ACC112 (cell line): Measurements from ENCODE around the gene GPSM1.

Source experiments
- H2AFZ ChIP-seq: fragments of 200-600 bp; sonication (generic); one replicate; pipeline ENCODE4 v1.6.0; 2017; ENCODE audit warnings: antibody characterized with exemption, low read length; ENCODE audit not compliant: unreplicated experiment
- H3K27ac ChIP-seq: fragments of 200-600 bp; sonication (generic); 2 replicates; pipeline ENCODE4 v1.5.1; 2014; ENCODE audit warnings: low read depth, mild to moderate bottlenecking, antibody characterized with exemption, low read length, moderate library complexity
- H3K27me3 ChIP-seq: fragments of 200-600 bp; sonication (generic); 2 replicates; pipeline ENCODE4 v1.6.1; 2014; ENCODE audit warnings: mild to moderate bottlenecking, antibody characterized with exemption, low read length, moderate library complexity, mixed read lengths; ENCODE audit not compliant: insufficient read depth
- H3K36me3 ChIP-seq: fragments of 200-600 bp; sonication (generic); 2 replicates; pipeline ENCODE4 v1.6.1; 2016; ENCODE audit warnings: mild to moderate bottlenecking, antibody characterized with exemption, low read length, moderate library complexity, mixed read lengths; ENCODE audit not compliant: insufficient read depth
- H3K4me1 ChIP-seq: fragments of 200-600 bp; sonication (generic); one replicate; pipeline ENCODE4 v1.6.1; 2016; ENCODE audit warnings: low read length, mixed read lengths; ENCODE audit not compliant: insufficient read depth, unreplicated experiment, control insufficient read depth
- H3K4me3 ChIP-seq: fragments of 200-600 bp; sonication (generic); 2 replicates; pipeline ENCODE4 v1.5.1; 2014; ENCODE audit warnings: mild to moderate bottlenecking, low read depth, low read length
- H3K79me2 ChIP-seq: fragments of 200-600 bp; sonication (generic); one replicate; pipeline ENCODE4 v1.6.0; 2016; ENCODE audit warnings: low read length; ENCODE audit not compliant: control insufficient read depth, unreplicated experiment, insufficient read depth

The GPSM1 gene

DNA sequence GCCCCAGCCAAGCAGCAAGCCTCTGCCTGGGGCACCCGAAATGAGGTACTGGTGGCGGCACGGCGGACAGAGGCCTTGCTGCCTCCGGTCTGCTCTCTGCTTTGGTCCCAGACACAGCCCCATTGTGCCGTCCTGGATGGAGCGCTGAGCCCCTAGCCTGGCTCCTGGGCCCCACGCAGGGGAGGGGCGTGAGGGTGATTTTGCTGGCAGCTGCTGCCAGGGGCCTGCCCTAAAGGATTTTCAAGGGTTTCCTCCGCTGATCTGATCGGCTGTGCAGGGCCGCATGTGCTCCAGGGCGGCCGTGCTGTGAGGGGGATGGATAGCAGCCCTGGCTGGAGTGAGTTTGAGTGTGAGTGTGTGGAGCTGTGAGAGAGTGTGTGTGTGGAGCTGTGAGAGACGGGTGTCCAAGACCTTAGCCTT lies 1.3 kb downstream of the GPSM1 start:
- Histone ChIP-seq H3K27ac (0 out of 2 replicates have a peak overlapping the region, but pooled peaks have one; percentile 1), H2AFZ (no peak overlapping the region), H3K4me1 (peaks cover 27% of the 10 kb centered on the region), H3K79me2 (peaks cover 46% of the 10 kb centered on the region), H3K4me3 (peak overlapping the region; percentile 97), H3K36me3 (no peaks in the 10 kb centered on the region), H3K27me3 (no peaks in the 10 kb centered on the region)

DNA sequence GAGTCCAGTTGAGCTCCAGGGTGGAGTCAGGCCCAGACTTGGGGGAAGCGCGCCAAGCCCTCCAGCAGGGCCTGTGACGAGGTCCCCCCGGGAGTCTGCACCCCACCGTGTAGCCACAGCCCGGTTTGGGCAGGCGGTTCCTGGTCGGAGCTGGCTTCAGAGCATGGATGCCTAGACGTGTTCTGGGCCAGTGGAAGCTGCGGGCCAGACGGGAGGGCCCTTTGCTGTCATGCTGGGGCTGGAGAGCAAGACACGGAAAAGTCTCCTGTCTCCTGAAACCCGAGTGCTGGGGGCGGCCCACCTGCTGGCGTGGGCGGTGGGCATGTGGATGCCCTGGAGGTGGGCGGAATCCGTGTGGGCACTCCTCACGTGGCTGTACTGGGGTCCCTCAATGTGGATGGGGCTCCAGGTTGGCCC lies 1.9 kb downstream of the GPSM1 start:
- no peak overlapping the region for H2AFZ ChIP-seq
- H3K27ac ChIP-seq = 0 out of 2 replicates have a peak overlapping the region, but pooled peaks have one; percentile 1
- peak overlapping the region; percentile 97 for H3K4me3 ChIP-seq
- peaks cover 46% of the 10 kb centered on the region for H3K79me2 ChIP-seq
- H3K27me3 ChIP-seq = no peaks in the 10 kb centered on the region
- H3K36me3 ChIP-seq = no peaks in the 10 kb centered on the region
- peaks cover 27% of the 10 kb centered on the region for H3K4me1 ChIP-seq

DNA sequence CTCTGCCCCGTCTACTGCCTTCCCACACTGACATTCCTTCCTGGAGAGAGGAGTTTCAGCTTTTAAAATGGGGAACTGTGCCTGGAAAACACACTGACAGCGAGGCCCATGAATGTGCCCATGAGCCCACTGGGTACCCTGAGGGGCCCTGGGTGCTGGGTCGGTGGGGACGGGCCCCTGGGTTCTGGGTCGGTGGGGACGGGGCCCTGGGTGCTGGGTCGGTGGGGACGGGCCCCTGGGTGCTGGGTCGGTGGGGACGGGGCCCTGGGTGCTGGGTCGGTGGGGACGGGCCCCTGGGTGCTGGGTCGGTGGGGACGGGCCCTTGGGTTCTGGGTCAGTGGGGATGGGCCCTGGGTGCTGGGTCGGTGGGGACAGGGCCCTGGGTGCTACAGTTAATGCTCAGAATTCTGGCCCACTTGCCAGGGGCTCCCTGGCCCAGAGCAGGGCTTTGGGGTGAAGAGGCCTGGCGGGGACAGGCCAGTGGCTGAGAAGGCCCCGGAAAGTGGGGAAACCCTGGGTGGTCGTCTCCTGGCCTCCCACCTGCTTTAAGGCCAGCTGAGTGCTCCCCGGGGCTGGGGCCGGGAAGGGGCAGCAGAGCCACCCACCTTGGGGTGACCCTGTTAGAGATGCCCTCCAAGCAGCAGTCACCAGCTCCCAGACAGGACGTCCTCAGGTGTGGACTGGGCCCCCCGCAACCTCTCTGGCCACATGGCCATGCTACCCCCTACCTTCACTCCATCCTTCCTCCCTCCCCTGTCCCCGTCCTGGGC lies 2.5 kb downstream of the GPSM1 start:
- H3K36me3 ChIP-seq = no peaks in the 10 kb centered on the region
- H3K4me3 ChIP-seq = peak overlapping the region; percentile 97
- no peaks in the 10 kb centered on the region for H3K27me3 ChIP-seq
- no peak overlapping the region for H3K27ac ChIP-seq
- peaks cover 27% of the 10 kb centered on the region for H3K4me1 ChIP-seq
- no peak overlapping the region for H2AFZ ChIP-seq
- peaks cover 46% of the 10 kb centered on the region for H3K79me2 ChIP-seq

DNA sequence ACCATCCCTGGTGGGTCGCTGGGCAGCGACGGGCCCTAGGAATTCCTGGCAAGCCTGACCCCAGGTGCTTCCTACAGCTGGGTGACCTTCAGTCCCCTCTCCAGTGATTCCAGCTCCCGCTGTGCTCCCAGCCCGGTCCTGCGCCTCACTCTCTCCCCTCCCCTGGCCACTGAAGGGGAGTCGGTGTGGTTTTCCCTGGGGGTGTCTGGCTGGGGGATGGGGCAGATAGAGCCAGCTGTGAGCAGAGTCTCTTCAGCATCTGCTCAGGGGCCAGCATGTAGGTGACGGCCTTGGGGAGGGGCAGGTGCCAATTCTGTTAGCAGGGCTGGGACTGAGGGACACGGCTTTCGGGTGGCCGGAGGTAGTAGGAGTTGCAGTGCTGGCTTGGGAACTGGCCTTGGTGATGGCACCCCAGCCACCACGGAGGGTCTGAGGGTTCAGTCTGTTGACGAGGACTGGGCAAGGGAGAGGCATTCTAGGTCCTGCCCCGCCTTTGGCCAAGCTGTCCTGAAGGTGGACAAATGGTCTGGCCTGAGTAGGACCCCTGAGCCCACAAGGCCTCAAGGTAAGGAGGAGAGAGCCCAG lies 3.2 kb downstream of the GPSM1 start:
- H3K27me3 ChIP-seq = no peaks in the 10 kb centered on the region
- H3K79me2 ChIP-seq = peaks cover 46% of the 10 kb centered on the region
- peaks cover 28% of the 10 kb centered on the region for H3K4me1 ChIP-seq
- H2AFZ ChIP-seq = no peak overlapping the region
- H3K36me3 ChIP-seq = no peaks in the 10 kb centered on the region
- no peak overlapping the region for H3K27ac ChIP-seq
- H3K4me3 ChIP-seq = no peak overlapping the region

DNA sequence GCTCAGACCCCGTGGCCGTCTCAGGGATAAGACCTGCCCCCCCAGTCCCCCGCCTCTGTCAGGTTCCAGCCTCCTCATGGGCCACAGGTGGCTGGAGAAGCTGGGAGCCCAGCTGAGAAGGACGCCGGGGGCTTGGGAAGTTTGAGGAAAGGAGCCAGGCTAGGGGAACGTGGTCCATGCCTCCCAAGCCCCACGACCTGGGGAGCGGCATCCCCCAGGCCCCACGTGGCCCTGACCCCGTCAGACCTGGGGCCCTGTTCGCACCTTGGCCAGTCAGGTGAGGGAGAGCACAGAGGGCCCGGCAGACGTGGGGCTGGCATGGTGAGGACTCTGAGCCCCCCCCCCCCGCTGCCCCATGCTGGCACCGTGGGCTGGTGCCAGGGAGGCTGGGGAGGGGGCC lies 3.7 kb downstream of the GPSM1 start:
- Histone ChIP-seq H3K4me3 (no peak overlapping the region), H2AFZ (no peak overlapping the region), H3K79me2 (peaks cover 46% of the 10 kb centered on the region), H3K27ac (no peak overlapping the region), H3K27me3 (no peaks in the 10 kb centered on the region), H3K4me1 (peaks cover 29% of the 10 kb centered on the region), H3K36me3 (no peaks in the 10 kb centered on the region)

DNA sequence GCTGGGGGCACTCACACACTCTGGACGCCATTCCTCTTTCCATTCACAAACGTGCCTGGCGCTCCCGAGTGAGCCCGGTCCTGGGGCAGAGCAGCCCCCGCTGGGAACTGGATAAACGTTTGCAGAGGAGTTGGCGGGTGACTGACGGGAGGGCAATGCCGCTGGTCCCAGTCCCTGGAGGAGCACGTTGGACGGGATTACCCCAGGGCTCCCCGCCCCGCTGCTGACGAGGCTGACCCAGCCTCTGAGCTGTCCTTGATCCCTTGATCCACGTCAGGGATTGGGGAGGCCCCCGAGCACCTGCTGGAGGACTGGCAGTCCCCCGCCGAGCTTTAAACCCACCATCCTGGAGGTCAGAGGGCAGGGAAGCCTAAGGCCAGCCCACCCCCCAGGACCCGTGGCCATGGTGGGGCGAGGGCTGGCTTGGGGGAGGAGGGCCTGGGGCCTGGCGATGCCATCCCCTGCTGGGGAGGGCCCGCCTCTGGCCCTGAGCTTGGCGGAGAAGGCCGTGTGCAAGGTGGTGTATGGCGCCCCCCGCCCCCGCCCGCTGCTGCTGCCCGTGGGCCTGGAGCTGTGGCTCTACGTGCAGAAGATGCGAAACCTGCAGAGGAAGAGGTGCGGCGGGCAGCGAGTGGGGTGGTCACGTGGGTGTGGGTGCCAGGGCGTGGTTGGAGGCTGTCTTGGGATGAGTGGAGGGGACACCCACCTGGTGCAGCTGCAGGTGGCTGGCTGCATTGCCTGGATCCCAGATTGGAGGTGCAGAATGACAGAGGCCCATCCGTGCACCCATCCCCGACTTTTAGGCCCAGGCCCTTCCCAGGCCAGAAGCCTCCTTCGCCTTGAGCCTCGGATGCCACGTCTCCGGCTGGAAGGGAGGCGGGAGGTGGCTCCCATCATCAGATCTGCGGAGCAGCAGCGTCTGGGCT lies 4.5 kb downstream of the GPSM1 start:
- Histone ChIP-seq H3K79me2 (peaks cover 46% of the 10 kb centered on the region), H3K27ac (no peak overlapping the region), H3K27me3 (no peaks in the 10 kb centered on the region), H3K36me3 (no peaks in the 10 kb centered on the region), H3K4me1 (peaks cover 26% of the 10 kb centered on the region), H2AFZ (no peak overlapping the region), H3K4me3 (no peak overlapping the region)

DNA sequence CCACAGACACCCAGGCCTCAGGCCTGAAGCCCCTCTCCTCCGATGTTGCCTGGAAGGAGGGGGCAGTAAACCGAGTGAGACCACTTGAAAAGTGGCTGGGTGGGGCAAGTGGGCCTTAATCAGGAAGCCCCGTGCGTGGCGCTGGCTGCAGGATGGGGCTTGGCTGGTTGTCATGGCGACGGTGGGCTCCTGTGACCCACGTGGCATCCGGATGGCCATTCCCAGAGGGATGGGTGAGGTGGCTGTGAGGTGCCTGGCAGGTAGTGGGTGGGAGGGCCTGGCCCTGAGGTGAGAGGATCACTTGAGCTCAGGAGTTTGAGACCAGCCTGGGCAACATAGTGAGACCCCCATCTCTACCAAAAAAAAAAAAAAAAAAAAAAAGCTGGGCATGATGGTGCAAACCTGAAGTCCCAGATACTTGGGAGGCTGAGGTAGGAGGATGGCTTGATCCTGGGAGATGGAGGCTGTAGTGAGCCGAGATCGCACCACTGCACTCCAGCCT lies 5.2 kb downstream of the GPSM1 start:
- H3K4me3 ChIP-seq = no peak overlapping the region
- no peaks in the 10 kb centered on the region for H3K36me3 ChIP-seq
- H3K79me2 ChIP-seq = peaks cover 46% of the 10 kb centered on the region
- no peak overlapping the region for H3K27ac ChIP-seq
- peaks cover 23% of the 10 kb centered on the region for H3K4me1 ChIP-seq
- no peaks in the 10 kb centered on the region for H3K27me3 ChIP-seq
- H2AFZ ChIP-seq = no peak overlapping the region

DNA sequence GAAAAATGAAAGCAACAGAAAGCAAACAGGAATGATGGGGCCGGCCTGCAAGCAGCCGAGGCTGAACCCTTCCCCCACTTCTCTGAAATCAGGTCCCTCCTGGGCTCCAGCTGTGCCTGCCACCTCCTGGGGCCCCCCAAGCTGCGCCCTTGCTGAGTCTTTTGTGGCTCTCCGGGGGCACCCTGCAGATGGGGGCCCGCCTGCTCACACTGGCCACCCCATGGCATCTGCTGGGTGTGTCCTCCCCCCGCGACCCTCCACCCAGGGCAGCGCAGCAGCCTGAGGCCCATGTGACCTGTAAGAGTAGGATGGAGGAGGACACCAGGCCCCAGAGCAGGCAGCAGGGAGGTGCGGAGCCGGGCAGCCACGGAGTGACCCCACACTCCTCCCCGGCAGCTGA lies 5.7 kb downstream of the GPSM1 start:
- H3K36me3 ChIP-seq = no peaks in the 10 kb centered on the region
- no peak overlapping the region for H3K27ac ChIP-seq
- peaks cover 44% of the 10 kb centered on the region for H3K79me2 ChIP-seq
- H3K4me3 ChIP-seq = no peak overlapping the region
- no peaks in the 10 kb centered on the region for H3K27me3 ChIP-seq
- peaks cover 23% of the 10 kb centered on the region for H3K4me1 ChIP-seq
- H2AFZ ChIP-seq = no peak overlapping the region

DNA sequence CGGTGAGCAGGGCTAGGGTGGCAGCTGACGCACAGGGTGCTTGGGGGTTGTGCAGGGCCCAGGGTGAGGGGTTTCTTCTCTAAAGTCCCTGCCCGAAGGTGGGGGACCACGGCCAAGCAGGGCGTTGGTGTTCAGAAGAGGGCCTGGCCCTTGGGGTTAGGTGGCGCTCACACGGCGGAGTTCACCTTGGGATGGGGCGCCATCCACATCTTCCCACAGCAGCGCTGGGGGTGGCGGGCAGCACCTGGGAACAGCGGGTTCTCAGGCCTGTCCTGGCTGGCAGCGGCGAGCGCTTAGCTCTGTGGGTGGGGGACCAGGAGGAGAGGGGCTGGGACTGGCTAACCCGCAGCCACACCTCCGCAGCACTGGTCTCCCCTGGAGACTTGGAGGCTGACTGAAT lies 6.1 kb downstream of the GPSM1 start:
- Histone ChIP-seq H3K79me2 (peaks cover 39% of the 10 kb centered on the region), H3K4me1 (peaks cover 22% of the 10 kb centered on the region), H3K27me3 (no peaks in the 10 kb centered on the region), H3K36me3 (no peaks in the 10 kb centered on the region), H3K4me3 (no peak overlapping the region), H2AFZ (no peak overlapping the region), H3K27ac (no peak overlapping the region)

DNA sequence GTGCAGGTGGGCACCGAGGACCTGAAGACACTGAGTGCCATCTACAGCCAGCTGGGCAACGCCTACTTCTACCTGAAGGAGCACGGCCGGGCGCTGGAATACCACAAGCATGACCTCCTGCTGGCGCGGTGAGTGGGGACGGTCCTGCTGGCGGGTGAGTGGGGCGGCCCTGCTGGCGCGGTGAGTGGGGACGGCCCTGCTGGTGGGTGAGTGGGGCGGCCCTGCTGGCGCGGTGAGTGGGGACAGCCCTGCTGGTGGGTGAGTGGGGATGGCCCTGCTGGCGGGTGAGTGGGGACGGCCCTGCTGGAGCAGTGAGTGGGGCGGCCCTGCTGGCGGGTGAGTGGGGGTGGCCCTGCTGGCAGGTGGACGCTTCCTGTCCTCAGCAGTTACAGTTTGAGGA lies 7.2 kb downstream of the GPSM1 start:
- H3K4me1 ChIP-seq = peaks cover 12% of the 10 kb centered on the region
- no peaks in the 10 kb centered on the region for H3K27me3 ChIP-seq
- no peak overlapping the region for H3K27ac ChIP-seq
- no peak overlapping the region for H3K4me3 ChIP-seq
- no peak overlapping the region for H2AFZ ChIP-seq
- H3K79me2 ChIP-seq = peaks cover 29% of the 10 kb centered on the region
- no peaks in the 10 kb centered on the region for H3K36me3 ChIP-seq
